SK-N-SH (cell line): Measurements from ENCODE around the gene BAIAP3. TPM values are rescaled to one million over a fixed set of nuclear protein-coding genes. Genes with fewer than 3 reads are reported as not detected.

Experiments used
- CTCF ChIA-PET: fragments of 300-600, 350-600 bp; formaldehyde crosslinking; extraction: SDS; loops from one replicate; lab custom pipeline; 2021; lab: Yijun Ruan, JAX
- POLR2A ChIA-PET: fragments of 350-600 bp; sonication (Branson Sonifier 250); formaldehyde crosslinking; extraction: SDS; loops from one replicate; lab custom pipeline; 2020; ENCODE audit warnings: antibody characterized with exemption, inconsistent platforms; lab: Yijun Ruan, JAX
- DNase-seq: peaks from one replicate; pipeline ENCODE4 v3.0.0; 2012
- H2AFZ ChIP-seq: fragments of 200-600 bp; sonication (generic); 2 replicates; pipeline ENCODE4 v1.8.1; 2016; ENCODE audit warnings: antibody characterized with exemption, mild to moderate bottlenecking, low read depth
- H3F3A ChIP-seq: fragments of 200-600 bp; sonication (generic); replicated peaks from 2 replicates; pipeline ENCODE3; 2016; ENCODE audit warnings: antibody characterized with exemption, mild to moderate bottlenecking; ENCODE audit not compliant: insufficient read depth
- H3K27ac ChIP-seq, 2 experiments: fragments of 200-500 bp in 1 of 2; fragments of 200-600 bp in 1 of 2; sonication (Bioruptor generic) in 1 of 2; sonication (generic), shearing (Covaris generic) in 1 of 2; 2 replicates each; pipeline versions ENCODE4 v1.5.1 to v1.6.1; 2014 to 2016; ENCODE audit warnings: low read depth in 2 of 2, inconsistent platforms in 1 of 2, low read length in 1 of 2, mild to moderate bottlenecking in 1 of 2, mixed read lengths in 1 of 2
- H3K27me3 ChIP-seq: fragments of 200-600 bp; sonication (generic), shearing (Covaris generic); 2 replicates; pipeline ENCODE4 v1.6.1; 2016; ENCODE audit warnings: mixed run types; ENCODE audit not compliant: insufficient read depth
- H3K36me3 ChIP-seq, 2 experiments: fragments of 200-500 bp in 1 of 2; fragments of 200-600 bp in 1 of 2; sonication (Bioruptor generic) in 1 of 2; sonication (generic) in 1 of 2; replicated peaks in 1 of 2; 2 replicates each; pipeline versions ENCODE3 to v1.5.1; 2014 to 2016; ENCODE audit warnings: low read length in 1 of 2, mild to moderate bottlenecking in 1 of 2; ENCODE audit not compliant: insufficient read depth in 2 of 2, control insufficient read depth in 1 of 2
- H3K4me1 ChIP-seq, 2 experiments: fragments of 200-500 bp in 1 of 2; fragments of 200-600 bp in 1 of 2; sonication (Bioruptor generic) in 1 of 2; sonication (generic), shearing (Covaris generic) in 1 of 2; 2 replicates each; pipeline versions ENCODE4 v1.5.1 to v1.6.1; 2014 to 2016; ENCODE audit warnings: low read depth in 1 of 2, low read length in 1 of 2, mixed run types in 1 of 2; ENCODE audit not compliant: insufficient read depth in 2 of 2, control insufficient read depth in 1 of 2
- H3K4me2 ChIP-seq: fragments of 200-600 bp; sonication (generic), shearing (Covaris generic); 2 replicates; pipeline ENCODE4 v1.6.1; 2017; ENCODE audit warnings: mixed run types
- H3K4me3 ChIP-seq, 2 experiments: fragments of 200-500 bp in 1 of 2; fragments of 200-600 bp in 1 of 2; sonication (Bioruptor generic) in 1 of 2; sonication (generic), shearing (Covaris generic) in 1 of 2; 2 replicates each; pipeline versions ENCODE4 v1.5.1 to v1.8.1; 2014 to 2016; ENCODE audit warnings: low read depth in 2 of 2, inconsistent platforms in 1 of 2, low read length in 1 of 2, mild to moderate bottlenecking in 1 of 2, mixed read lengths in 1 of 2, moderate library complexity in 1 of 2
- H3K79me2 ChIP-seq: fragments of 200-600 bp; sonication (generic); 2 replicates; pipeline ENCODE4 v1.8.1; 2017; ENCODE audit warnings: mild to moderate bottlenecking; ENCODE audit not compliant: insufficient read depth
- H3K9ac ChIP-seq: fragments of 200-600 bp; sonication (generic); 2 replicates; pipeline ENCODE4 v1.6.1; 2017; ENCODE audit warnings: mixed run types
- H3K9me2 ChIP-seq: fragments of 200-600 bp; sonication (generic); 2 replicates; pipeline ENCODE4 v1.6.1; 2017; ENCODE audit warnings: mixed run types
- H3K9me3 ChIP-seq: fragments of 200-600 bp; sonication (generic); 2 replicates; pipeline ENCODE4 v1.6.1; 2017; ENCODE audit warnings: mixed run types, mild to moderate bottlenecking, moderate library complexity
- H4K20me1 ChIP-seq: fragments of 200-600 bp; sonication (generic); 2 replicates; pipeline ENCODE4 v1.6.1; 2017; ENCODE audit warnings: mild to moderate bottlenecking, mixed run types; ENCODE audit not compliant: insufficient read depth
- CHD2 ChIP-seq: fragments of 150-350 bp; IDR thresholded peaks from 2 replicates; pipeline ENCODE4 v1.6.1; 2018; ENCODE audit warnings: low read length; ENCODE audit not compliant: partially characterized antibody
- CTCF ChIP-seq: fragments of 200-600 bp; sonication (generic); IDR thresholded peaks from 2 replicates; pipeline ENCODE4 v1.6.1; 2017; ENCODE audit warnings: antibody characterized with exemption, mild to moderate bottlenecking, moderate library complexity
- EP300 ChIP-seq, 2 experiments: IDR thresholded peaks; 2 replicates each; pipeline versions ENCODE4 v1.4.0 to v1.6.1; 2012; ENCODE audit warnings: borderline replicate concordance in 1 of 2, low read depth in 1 of 2, low read length in 1 of 2
- FOSL2 ChIP-seq: IDR thresholded peaks from 2 replicates; pipeline ENCODE4 v1.4.0; 2012; ENCODE audit warnings: low read depth, mild to moderate bottlenecking, moderate library complexity, borderline replicate concordance
- FOXM1 ChIP-seq: IDR thresholded peaks from 2 replicates; pipeline ENCODE4 v1.4.0; 2012; ENCODE audit warnings: low read depth, mild to moderate bottlenecking
- JUND ChIP-seq: IDR thresholded peaks from 2 replicates; pipeline ENCODE4 v1.4.0; 2012
- MXI1 ChIP-seq: IDR thresholded peaks from 2 replicates; pipeline ENCODE4 v1.6.1; 2012; ENCODE audit warnings: mild to moderate bottlenecking, low read depth, low read length, improper control_type of control experiment
- NFIC ChIP-seq: IDR thresholded peaks from 2 replicates; pipeline ENCODE4 v1.4.0; 2012; ENCODE audit warnings: borderline replicate concordance
- POLR2AphosphoS5 ChIP-seq: IDR thresholded peaks from 2 replicates; pipeline ENCODE4 v1.6.1; 2012; ENCODE audit warnings: low read depth, low read length
- RAD21 ChIP-seq: IDR thresholded peaks from 2 replicates; pipeline ENCODE4 v1.6.1; 2012; ENCODE audit warnings: mild to moderate bottlenecking, low read length
- REST ChIP-seq: IDR thresholded peaks from 2 replicates; pipeline ENCODE4 v1.6.1; 2012; ENCODE audit warnings: mild to moderate bottlenecking, low read depth, low read length, moderate library complexity
- SMC3 ChIP-seq: IDR thresholded peaks from 2 replicates; pipeline ENCODE4 v1.6.1; 2012; ENCODE audit warnings: low read depth, low read length, improper control_type of control experiment
- TCF12 ChIP-seq: IDR thresholded peaks from 2 replicates; pipeline ENCODE4 v1.4.0; 2012
- TEAD4 ChIP-seq: IDR thresholded peaks from 2 replicates; pipeline ENCODE4 v1.4.0; 2012; ENCODE audit warnings: mild to moderate bottlenecking, borderline replicate concordance; ENCODE audit not compliant: insufficient read depth
- USF2 ChIP-seq: fragments of 150-350 bp; IDR thresholded peaks from 2 replicates; pipeline ENCODE4 v1.6.1; 2017; ENCODE audit warnings: antibody characterized with exemption, low read length, low read depth, borderline replicate concordance
- YY1 ChIP-seq: IDR thresholded peaks from 2 replicates; pipeline ENCODE4 v1.4.0; 2012; ENCODE audit warnings: low read depth, mild to moderate bottlenecking
- WGBS: methylation state at CpG from one replicate; pipeline ENCODE4 v1.1.6; 2017; ENCODE audit warnings: low lambda C conversion rate; 5-methylcytosine and 5-hydroxymethylcytosine counted together
- polyA plus RNA-seq, 3 experiments: library from polyadenylated mRNA; depleted of rRNA; stranded (reverse); fragments of >200 nt; gene quantifications; 2 replicates each; pipeline ENCODE4 v1.2.3, GENCODE V29; 2012

The BAIAP3 gene
- polyA plus RNA-seq, 1 of the 3 experiments (the other 2 are of a cell fraction): 1.1 TPM

GRCh38 chr16:1300664-1301476 is 32.6 kb upstream of the BAIAP3 start:
- H3K4me2 ChIP-seq: peak overlapping the region; percentile 48; the same call in 1 of the 2 replicates
- H2AFZ ChIP-seq: no peak overlapping the region
- no peaks in the 10 kb centered on the region for H3K36me3 ChIP-seq
- H4K20me1 ChIP-seq: no peaks in the 10 kb centered on the region
- H3K27me3 ChIP-seq: peaks cover 17% of the 10 kb centered on the region; the same call in 1 of the 2 replicates
- no peaks in the 10 kb centered on the region for H3K79me2 ChIP-seq
- no peak overlapping the region for H3K9ac ChIP-seq
- H3K9me3 ChIP-seq: no peaks in the 10 kb centered on the region
- no peaks in the 10 kb centered on the region for H3K9me2 ChIP-seq
- CTCF ChIA-PET: interaction anchor here (0.6 to 4.1 kb wide), 21 partner anchors 8 to 410 kb away, joined by 3 to 60 read pairs (median 4); partner anchors contain the start of gene UBE2I
- H3K27ac ChIP-seq: no peak overlapping the region
- POLR2A ChIA-PET: no interaction called here
- peak; percentile 73 for TF ChIP-seq CTCF
- no peak for TF ChIP-seq YY1
- TF ChIP-seq POLR2AphosphoS5: no peak
- TF ChIP-seq MXI1: no peak
- TF ChIP-seq USF2: no peak
- no peak for TF ChIP-seq TCF12
- TF ChIP-seq NFIC: no peak
- no peak for TF ChIP-seq CHD2
- TF ChIP-seq JUND: no peak
- TF ChIP-seq RAD21: peak; percentile 42
- TF ChIP-seq SMC3: peak; percentile 36; the same call in 1 of the 2 replicates
- no peak for TF ChIP-seq FOXM1
- TF ChIP-seq EP300 (IDR thresholded peaks at IDR 0.05; ENCODE audit: borderline replicate concordance in 1 of 2, low read depth in 1 of 2, low read length in 1 of 2): no peak
- no peak for TF ChIP-seq TEAD4
- no peak for TF ChIP-seq FOSL2
- TF ChIP-seq REST: no peak
- H3K4me3 ChIP-seq: peak overlapping the region; percentile 23 to 45; a peak in 2 of 4 replicates
- WGBS: 13% methylated on average over 3 of the region's 42 CpGs
- 0 out of 4 replicates have a peak, but pooled peaks cover 0 to 3% of the 10 kb centered on the region in 2 experiments for H3K4me1 ChIP-seq
- peak; percentile 91 for DNase-seq
- H3F3A ChIP-seq: peaks cover 7% of the 10 kb centered on the region
